Subcutaneous abdominal adipose tissue (tissue), 5 donors: ENCODE data around the gene FAM3B.
"Not testable (repeated sequence)": the region's sequence is repeated elsewhere in the genome, so short reads cannot be mapped to it uniquely, and the experiment has no call there.

ENCODE experiments used
- H3K27ac ChIP-seq: one replicate; pipeline ENCODE4 v1.7.0; 2013; ENCODE audit warnings: low read depth, mild to moderate bottlenecking, inconsistent platforms, low read length, moderate library complexity
- H3K27me3 ChIP-seq, 5 donors: one replicate each; pipeline ENCODE4 v1.7.0; 2013; ENCODE audit warnings: low read length in 5 of 5, inconsistent platforms in 1 of 5; ENCODE audit not compliant: control insufficient read depth in 5 of 5, insufficient read depth in 4 of 5
- H3K36me3 ChIP-seq, 5 donors: one replicate each; pipeline ENCODE4 v1.7.0; 2013; ENCODE audit warnings: low read length in 5 of 5; ENCODE audit not compliant: control insufficient read depth in 5 of 5, insufficient read depth in 5 of 5
- H3K4me1 ChIP-seq, 5 donors: one replicate each; pipeline ENCODE4 v1.7.0; 2013; ENCODE audit warnings: low read length in 5 of 5, mild to moderate bottlenecking in 3 of 5, moderate library complexity in 1 of 5; ENCODE audit not compliant: control insufficient read depth in 5 of 5, insufficient read depth in 5 of 5
- H3K4me3 ChIP-seq, 5 donors: one replicate each; pipeline ENCODE4 v1.7.0; 2013; ENCODE audit warnings: low read length in 5 of 5, low read depth in 1 of 5
- H3K9ac ChIP-seq, 5 donors: one replicate each; pipeline ENCODE4 v1.7.0; 2013; ENCODE audit warnings: low read length in 5 of 5, mild to moderate bottlenecking in 4 of 5, moderate library complexity in 3 of 5
- H3K9me3 ChIP-seq, 5 donors: one replicate each; pipeline ENCODE4 v1.7.0; 2013; ENCODE audit warnings: low read length in 5 of 5; ENCODE audit not compliant: control insufficient read depth in 5 of 5
- donor health status: healthy.
- donor health status: healthy.
- donor health status: healthy.
- donor health status: healthy.
- donor health status: healthy.

Gene FAM3B

DNA sequence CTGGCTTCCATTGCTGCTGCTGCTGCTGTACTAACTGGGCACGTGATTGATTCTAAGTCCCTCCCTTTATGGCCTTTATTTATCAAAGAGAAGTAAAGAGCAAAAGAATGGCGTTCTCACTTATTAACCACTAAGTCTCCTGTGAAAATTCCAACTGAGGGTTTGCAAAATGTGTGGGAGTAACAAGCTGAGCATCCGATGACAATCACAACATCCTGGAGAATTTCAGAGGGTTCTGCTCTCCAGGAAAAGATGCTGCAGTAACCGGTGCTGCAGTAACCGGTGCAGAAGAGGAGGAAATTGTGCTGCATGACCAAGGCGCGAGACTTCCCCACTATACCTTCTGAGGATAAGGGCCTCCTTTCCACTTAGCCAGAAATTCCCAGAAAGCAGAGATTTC lies 32.5 kb downstream of the FAM3B start:
- Histone ChIP-seq H3K9me3 (no peaks in the 10 kb centered on the region), H3K9ac (no peak overlapping the region), H3K4me1 (no peaks in the 10 kb centered on the region), H3K27ac (no peak overlapping the region), H3K27me3 (peaks cover 0 to 6% (median 0%) of the 10 kb centered on the region in 5 donors), H3K4me3 (no peak overlapping the region), H3K36me3 (no peaks in the 10 kb centered on the region)

DNA sequence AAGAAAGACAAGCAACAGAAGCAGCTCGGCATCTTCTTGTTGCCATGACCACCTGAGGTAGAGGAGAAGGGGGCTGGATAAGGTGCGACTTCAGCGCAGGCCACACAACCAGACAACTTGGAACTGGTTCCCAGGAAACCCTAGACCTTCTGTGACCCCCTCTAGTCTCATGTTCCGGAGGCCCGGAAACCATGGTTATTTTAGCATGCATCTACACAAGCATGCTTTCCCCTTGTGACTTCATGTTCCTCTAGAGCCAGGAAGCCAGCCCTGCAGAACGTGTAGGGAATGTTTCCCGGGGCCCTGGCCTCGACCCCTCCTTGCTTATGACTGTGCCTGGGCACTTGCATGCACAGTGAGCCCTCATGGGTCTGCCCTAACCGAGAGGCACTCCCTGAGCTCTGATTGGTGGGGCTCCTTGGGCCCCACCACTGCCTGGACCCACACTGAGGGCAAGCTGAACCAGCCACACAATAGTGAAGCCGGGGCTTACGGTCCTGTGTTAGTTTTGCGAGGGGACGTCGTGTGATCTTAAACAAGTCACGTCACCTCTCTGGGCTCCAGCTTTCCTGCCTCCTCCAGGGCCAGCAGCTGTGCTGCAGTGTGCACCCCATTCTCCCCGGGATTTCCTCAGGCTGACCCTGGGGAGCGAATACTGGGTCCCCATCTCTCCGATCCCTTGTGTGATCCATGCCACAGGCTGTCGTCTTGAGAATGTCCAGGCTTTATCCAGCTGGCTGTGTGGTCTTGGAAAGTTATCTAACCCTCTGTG lies 33.2 kb downstream of the FAM3B start:
- Histone ChIP-seq H3K27me3 (peaks cover 0 to 6% (median 0%) of the 10 kb centered on the region in 5 donors), H3K9me3 (no peaks in the 10 kb centered on the region), H3K9ac (no peak overlapping the region), H3K4me3 (no peak overlapping the region), H3K4me1 (no peaks in the 10 kb centered on the region), H3K36me3 (no peaks in the 10 kb centered on the region), H3K27ac (no peak overlapping the region)

DNA sequence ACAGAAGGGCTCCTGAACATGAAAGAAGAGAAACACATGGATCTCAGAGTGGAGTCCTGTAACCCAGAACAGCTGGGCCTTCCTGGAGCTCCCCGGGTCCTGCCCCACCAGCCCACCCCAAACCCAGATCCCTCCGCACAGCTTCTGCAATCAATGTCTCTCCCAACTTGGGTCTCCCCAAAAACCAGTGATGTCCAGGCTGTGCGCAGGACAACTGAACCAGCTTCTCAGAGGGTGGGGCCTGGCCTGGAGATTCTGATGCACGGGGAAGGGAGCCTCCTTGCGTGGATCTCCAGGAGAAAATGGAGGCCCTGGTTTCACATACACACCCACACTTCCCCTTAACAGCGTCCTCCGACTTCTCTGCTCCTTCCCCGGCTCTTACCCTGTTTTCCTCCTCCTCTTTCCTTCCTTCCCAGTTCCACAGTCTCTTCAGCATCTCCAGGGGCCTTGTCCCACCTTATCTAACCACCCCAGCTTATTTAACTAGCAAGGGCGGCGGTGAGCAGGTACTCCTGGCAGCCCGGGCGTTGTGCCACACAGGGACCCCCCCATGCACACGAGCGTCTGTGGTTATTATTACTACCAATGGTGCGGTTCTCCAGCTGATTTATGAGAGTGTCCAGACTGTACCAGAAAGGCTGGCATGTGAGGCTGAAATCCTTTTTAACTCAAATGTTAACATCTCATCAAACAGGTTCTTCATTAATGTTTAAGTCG lies 34.0 kb downstream of the FAM3B start:
- Histone ChIP-seq H3K4me3 (no peak overlapping the region), H3K9ac (no peak overlapping the region), H3K27me3 (peaks cover 0 to 6% (median 0%) of the 10 kb centered on the region in 5 donors), H3K4me1 (no peaks in the 10 kb centered on the region), H3K9me3 (no peaks in the 10 kb centered on the region), H3K36me3 (no peaks in the 10 kb centered on the region), H3K27ac (no peak overlapping the region)

DNA sequence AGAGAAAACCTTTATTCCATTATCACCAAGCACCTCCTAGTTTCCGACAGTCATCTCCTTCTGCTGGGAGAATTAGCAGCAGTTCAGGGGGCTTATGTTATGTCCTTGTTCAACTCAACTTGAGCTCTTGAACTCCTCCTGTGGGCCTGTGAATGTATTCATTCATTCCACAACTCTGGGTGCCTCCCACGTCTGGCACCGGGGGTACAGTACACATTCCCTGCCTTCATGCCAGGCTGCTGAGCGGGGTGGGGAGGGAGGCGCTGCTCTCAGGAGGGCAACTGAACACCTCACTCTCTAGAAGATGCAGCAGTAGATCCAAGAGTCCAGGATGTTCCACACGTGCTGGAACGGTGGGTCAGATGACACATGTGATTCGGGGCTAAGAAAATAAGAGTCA lies 40.9 kb downstream of the FAM3B start:
- no peaks in the 10 kb centered on the region for H3K36me3 ChIP-seq
- H3K9me3 ChIP-seq: no peaks in the 10 kb centered on the region
- no peaks in the 10 kb centered on the region for H3K27me3 ChIP-seq
- H3K4me3 ChIP-seq: no peak overlapping the region
- no peak overlapping the region for H3K9ac ChIP-seq
- H3K4me1 ChIP-seq: peaks cover 8 to 25% (median 24%) of the 10 kb centered on the region in 5 donors
- no peak overlapping the region for H3K27ac ChIP-seq

DNA sequence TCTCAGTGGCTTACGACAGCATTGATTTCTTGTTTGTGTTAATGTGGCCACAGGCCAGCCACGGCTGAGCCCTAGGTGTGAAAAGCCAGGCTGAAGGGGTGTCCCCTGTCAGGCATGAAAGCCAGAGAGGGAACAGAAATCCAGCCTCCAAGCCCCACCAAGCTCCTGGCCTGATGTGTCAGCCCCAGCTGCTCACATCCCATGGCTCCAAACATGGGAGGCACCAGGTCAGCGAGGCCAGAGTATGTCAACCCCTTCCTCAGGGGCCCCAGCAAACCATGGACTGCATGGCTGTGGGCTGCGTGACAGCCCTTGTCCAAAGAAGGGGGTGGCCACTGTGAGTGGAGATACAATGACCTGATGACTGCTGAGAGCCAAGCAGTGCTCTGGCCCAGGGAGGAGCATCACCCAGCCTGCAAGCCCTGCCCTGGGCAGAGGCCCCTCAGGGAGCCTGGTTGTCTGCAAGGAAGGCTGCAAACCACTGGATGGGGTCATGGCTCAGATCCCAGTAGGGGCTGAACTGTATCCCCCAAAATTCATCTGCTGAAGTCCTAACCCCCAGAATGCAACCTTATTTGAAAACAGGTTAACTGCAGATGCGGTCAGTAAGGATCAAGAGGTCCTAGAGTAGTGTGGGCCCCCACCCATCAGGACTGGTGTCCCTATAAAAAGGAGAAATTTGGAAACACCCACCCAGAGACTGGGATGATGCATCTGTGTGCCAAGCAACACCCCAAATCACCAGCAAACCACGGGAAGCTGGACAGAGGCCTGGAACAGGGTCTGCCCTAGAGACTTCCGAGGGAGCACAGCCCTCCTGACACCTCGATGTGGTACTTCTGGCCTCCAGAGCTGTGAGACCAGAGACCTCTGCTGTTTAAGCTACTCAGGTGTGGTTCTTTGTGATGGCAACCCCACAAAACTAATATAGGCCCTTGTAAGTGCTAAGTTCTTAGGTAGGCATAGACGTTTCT lies 41.9 kb downstream of the FAM3B start:
- no peak overlapping the region for H3K9ac ChIP-seq
- H3K27ac ChIP-seq: no peak overlapping the region
- H3K4me1 ChIP-seq: peaks cover 9 to 34% (median 33%) of the 10 kb centered on the region in 5 donors
- H3K36me3 ChIP-seq: no peaks in the 10 kb centered on the region
- no peak overlapping the region for H3K4me3 ChIP-seq
- H3K27me3 ChIP-seq: peaks cover 0 to 4% (median 0%) of the 10 kb centered on the region in 5 donors
- no peaks in the 10 kb centered on the region for H3K9me3 ChIP-seq

DNA sequence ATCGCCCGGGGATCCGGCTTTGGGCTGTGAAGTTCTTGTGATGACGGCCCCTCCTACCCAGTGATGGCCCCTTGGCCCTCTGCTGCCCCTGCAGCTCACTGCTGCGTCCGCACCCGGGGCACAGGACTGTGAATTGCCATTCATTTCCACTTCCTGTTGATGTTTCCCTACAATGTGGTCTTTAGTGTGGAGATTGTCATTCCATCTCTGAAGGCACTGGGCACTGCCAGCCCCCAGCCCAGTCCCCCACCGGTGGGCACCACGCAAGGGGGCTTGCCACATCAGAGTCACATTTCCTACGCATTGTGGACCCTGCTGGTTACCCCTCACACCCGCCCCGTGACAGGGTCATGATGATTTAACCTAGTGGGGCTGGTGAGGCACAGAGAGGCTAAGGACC lies 42.7 kb downstream of the FAM3B start:
- no peak overlapping the region for H3K9ac ChIP-seq
- no peak overlapping the region for H3K4me3 ChIP-seq
- H3K9me3 ChIP-seq: no peaks in the 10 kb centered on the region
- no peak overlapping the region for H3K27ac ChIP-seq
- peaks cover 13 to 42% (median 37%) of the 10 kb centered on the region in 5 donors for H3K4me1 ChIP-seq
- peaks cover 0 to 2% (median 0%) of the 10 kb centered on the region in 5 donors for H3K36me3 ChIP-seq
- H3K27me3 ChIP-seq: peaks cover 0 to 5% (median 0%) of the 10 kb centered on the region in 5 donors

DNA sequence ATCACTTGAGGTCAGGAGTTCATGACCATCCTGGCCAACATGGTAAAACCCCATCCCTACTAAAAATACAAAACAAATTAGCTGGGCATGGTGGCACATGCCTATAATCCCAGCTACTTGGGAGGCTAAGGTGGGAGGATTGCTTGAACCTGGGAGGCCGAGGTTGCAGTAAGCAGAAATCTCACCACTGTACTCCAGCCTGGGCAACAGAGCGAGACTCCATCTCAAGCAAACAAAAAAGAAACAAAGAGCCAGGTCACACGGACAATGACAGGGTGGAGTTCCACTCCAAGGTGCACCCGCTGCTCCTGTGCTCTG lies 43.1 kb downstream of the FAM3B start:
- H3K4me1 ChIP-seq: peaks cover 13 to 43% (median 37%) of the 10 kb centered on the region in 5 donors
- H3K27ac ChIP-seq, H3K27me3 ChIP-seq, H3K9ac ChIP-seq, H3K9me3 ChIP-seq, H3K36me3 ChIP-seq, H3K4me3 ChIP-seq: not testable (repeated sequence)

DNA sequence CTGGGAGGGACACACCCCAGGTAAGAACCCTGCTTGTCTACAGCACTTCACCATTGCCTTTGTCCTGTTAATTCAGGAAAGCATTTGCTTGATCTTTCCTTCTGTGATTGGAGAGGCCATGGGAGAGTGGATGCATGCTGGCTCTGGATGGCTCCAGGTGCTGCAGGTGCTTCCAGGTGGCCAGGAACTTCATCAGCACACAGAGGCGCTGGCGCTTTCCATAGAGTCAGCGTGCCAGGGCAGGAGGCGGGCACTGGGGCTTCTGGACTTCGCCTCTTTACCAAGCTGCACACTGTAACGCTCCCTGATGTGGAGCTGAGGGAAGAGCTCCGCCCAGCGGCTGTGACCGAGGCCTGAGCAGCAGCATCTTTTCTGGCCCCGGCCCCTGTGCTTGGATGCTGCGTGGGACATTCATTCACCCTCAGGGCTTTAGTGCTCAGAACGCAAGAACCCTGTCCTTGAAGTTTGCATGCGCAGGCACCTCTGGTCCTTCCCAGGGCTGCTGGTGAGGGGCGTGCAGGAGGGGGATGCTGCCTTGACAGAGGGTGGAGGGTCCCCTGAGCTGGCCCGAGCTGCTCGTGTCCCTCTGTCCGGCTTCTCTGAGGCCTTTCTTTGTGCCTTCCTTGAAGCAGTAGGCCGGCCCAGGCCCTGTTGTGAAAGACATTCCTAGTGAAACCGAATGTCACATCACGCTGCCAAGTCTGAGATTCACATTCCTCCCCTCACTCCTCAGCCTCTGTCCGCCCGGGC lies 43.6 kb downstream of the FAM3B start:
- Histone ChIP-seq H3K9ac (peak overlapping the region in 2 of 5 donors; percentile 1 to 67), H3K9me3 (no peaks in the 10 kb centered on the region), H3K27ac (peak overlapping the region; percentile 84), H3K36me3 (peaks cover 0 to 2% (median 0%) of the 10 kb centered on the region in 5 donors), H3K27me3 (peaks cover 0 to 5% (median 0%) of the 10 kb centered on the region in 5 donors), H3K4me1 (peaks cover 13 to 43% (median 37%) of the 10 kb centered on the region in 5 donors), H3K4me3 (no peak overlapping the region)

DNA sequence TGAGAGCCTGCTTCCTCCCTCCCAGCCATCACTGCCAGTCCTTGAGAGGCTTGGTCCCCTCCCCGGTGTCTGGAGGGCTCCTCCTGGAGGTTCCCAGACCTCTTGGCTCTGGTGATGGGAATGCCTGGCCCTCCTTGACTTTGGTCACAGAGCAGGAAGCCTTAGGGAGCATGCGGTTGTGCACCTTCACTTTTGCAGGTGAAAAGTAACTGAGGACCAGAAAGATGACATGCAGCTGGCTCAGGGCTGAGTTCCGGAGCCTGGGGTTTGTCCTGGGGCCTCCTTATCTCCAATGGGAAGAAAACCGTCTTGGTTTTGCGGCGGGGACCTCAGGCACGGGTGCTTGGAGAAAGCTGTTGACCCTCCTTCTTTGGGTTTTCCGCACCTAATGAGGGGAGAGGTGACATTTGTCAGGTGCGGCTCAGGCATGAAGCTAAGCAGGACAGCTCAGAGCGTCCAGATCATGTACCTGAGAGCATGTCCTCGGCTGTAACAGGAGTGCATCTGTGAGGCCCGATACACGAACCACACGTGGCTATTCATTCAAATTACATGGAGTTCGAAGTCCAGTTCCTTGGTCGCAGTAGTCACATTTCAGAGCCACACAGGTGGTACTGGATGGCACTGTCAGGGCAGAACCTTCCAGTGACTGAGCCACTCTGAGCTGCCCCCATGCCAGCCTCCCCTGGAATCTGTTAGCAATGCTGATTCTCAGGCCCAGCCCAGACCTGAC lies 44.6 kb downstream of the FAM3B start:
- no peaks in the 10 kb centered on the region for H3K9me3 ChIP-seq
- peaks cover 0 to 8% (median 0%) of the 10 kb centered on the region in 5 donors for H3K36me3 ChIP-seq
- H3K4me1 ChIP-seq: peaks cover 13 to 43% (median 37%) of the 10 kb centered on the region in 5 donors
- H3K9ac ChIP-seq: peak overlapping the region in 4 of 5 donors; percentile 11 to 74 (median 42)
- H3K27me3 ChIP-seq: peaks cover 0 to 5% (median 0%) of the 10 kb centered on the region in 5 donors
- H3K4me3 ChIP-seq: peak overlapping the region; percentile 30 to 82 (median 73)
- peak overlapping the region; percentile 84 for H3K27ac ChIP-seq
